Activated T-helper 1 cell treated with anti-CD3 and anti-CD28 coated beads, Interleukin-12 subunit alpha, Interleukin-12 subunit beta, Interleukin-2, Interleukin-4 antibody, amounts not matched to agents 30 ng/mL and 10 ng/mL and 1 ng/mL, durations not matched to agents 14 hours and 24 hours and 36 hours (primary cell): ENCODE results near the gene TOMM6. TPM values are rescaled to one million over a fixed set of nuclear protein-coding genes. Genes with fewer than 3 reads are reported as not detected.
A peak's percentile ranks its signal among the peaks of the same experiment; 100 is the strongest.

ENCODE experiments used
- DNase-seq: peaks from one replicate; pipeline ENCODE4 v3.0.0; 2021; ENCODE audit warnings: low spot score
- H3K27ac Mint-ChIP-seq: one replicate; pipeline ENCODE4 v1.8.0; 2021; ENCODE audit warnings: mild to moderate bottlenecking, mixed read lengths
- H3K27me3 Mint-ChIP-seq: one replicate; pipeline ENCODE4 v1.8.0; 2022; ENCODE audit warnings: mild to moderate bottlenecking, moderate library complexity, mixed read lengths; ENCODE audit not compliant: insufficient read depth
- H3K36me3 Mint-ChIP-seq: one replicate; pipeline ENCODE4 v1.8.0; 2021; ENCODE audit warnings: low read depth, mixed read lengths
- H3K4me1 Mint-ChIP-seq: one replicate; pipeline ENCODE4 v1.8.0; 2021; ENCODE audit warnings: low read depth, mixed read lengths
- H3K4me3 Mint-ChIP-seq: one replicate; pipeline ENCODE4 v1.8.0; 2021; ENCODE audit warnings: mild to moderate bottlenecking, moderate library complexity, mixed read lengths
- H3K9me3 Mint-ChIP-seq: one replicate; pipeline ENCODE4 v1.8.0; 2021; ENCODE audit warnings: mixed read lengths
- intact Hi-C: fragments of 100-400 bp; cut with micrococcal nuclease; formaldehyde crosslinking; loops from one replicate; pipeline ENCODE4 v1.15.1; 2024
- total RNA-seq: library from RNA; stranded (reverse); gene quantifications from 2 replicates; pipeline ENCODE4 v1.2.3, GENCODE V29; 2022

TOMM6 gene
- total RNA-seq, 1 donor from 2014 or later: 338 TPM

- no peak overlapping the region for H3K4me3 Mint-ChIP-seq
- H3K27ac Mint-ChIP-seq: no peak overlapping the region
- intact Hi-C loops: no loop called here
- H3K4me1 Mint-ChIP-seq: peaks cover 12% of the 10 kb centered on the region
- H3K27me3 Mint-ChIP-seq: no peaks in the 10 kb centered on the region
- DNase-seq: no peak
- H3K9me3 Mint-ChIP-seq: no peaks in the 10 kb centered on the region
- peaks cover 6% of the 10 kb centered on the region for H3K36me3 Mint-ChIP-seq
Measured at GRCh38 chr6:41770381-41771057, 17.0 kb upstream of the TOMM6 start.

- Mint-ChIP-seq H3K27ac (no peak overlapping the region), H3K36me3 (peaks cover 6% of the 10 kb centered on the region), H3K27me3 (no peaks in the 10 kb centered on the region), H3K4me3 (no peak overlapping the region), H3K9me3 (no peaks in the 10 kb centered on the region), H3K4me1 (peaks cover 12% of the 10 kb centered on the region)
- intact Hi-C loops: no loop called here
- no peak for DNase-seq
Measured at GRCh38 chr6:41771058-41771983, 16.2 kb upstream of the TOMM6 start.

GRCh38 chr6:41774841-41775240, 12.7 kb upstream of the TOMM6 start:
- no peaks in the 10 kb centered on the region for H3K9me3 Mint-ChIP-seq
- no peak overlapping the region for H3K4me3 Mint-ChIP-seq
- intact Hi-C loops: no loop called here
- H3K36me3 Mint-ChIP-seq: peaks cover 6% of the 10 kb centered on the region
- H3K27ac Mint-ChIP-seq: no peak overlapping the region
- no peaks in the 10 kb centered on the region for H3K27me3 Mint-ChIP-seq
- H3K4me1 Mint-ChIP-seq: peaks cover 12% of the 10 kb centered on the region
- DNase-seq: no peak

GRCh38 chr6:41775293-41775882, 12.1 kb upstream of the TOMM6 start:
- Mint-ChIP-seq H3K27me3 (no peaks in the 10 kb centered on the region), H3K4me1 (peaks cover 12% of the 10 kb centered on the region), H3K4me3 (no peak overlapping the region), H3K9me3 (no peaks in the 10 kb centered on the region), H3K36me3 (peaks cover 6% of the 10 kb centered on the region), H3K27ac (no peak overlapping the region)
- DNase-seq: no peak
- intact Hi-C loops: no loop called here

- H3K9me3 Mint-ChIP-seq: no peaks in the 10 kb centered on the region
- intact Hi-C loops: loop anchor here (2.0 kb wide), 1 partner anchor 95 kb away; no protein-coding TSS in a partner anchor
- H3K4me3 Mint-ChIP-seq: peak overlapping the region; percentile 94
- H3K36me3 Mint-ChIP-seq: peaks cover 6% of the 10 kb centered on the region
- H3K27me3 Mint-ChIP-seq: peaks cover 6% of the 10 kb centered on the region
- H3K27ac Mint-ChIP-seq: no peak overlapping the region
- H3K4me1 Mint-ChIP-seq: peaks cover 19% of the 10 kb centered on the region
- DNase-seq: no peak
Measured at GRCh38 chr6:41777551-41778285, 9.8 kb upstream of the TOMM6 start.

- Mint-ChIP-seq H3K4me3 (peak overlapping the region; percentile 94), H3K4me1 (peaks cover 19% of the 10 kb centered on the region), H3K9me3 (no peaks in the 10 kb centered on the region), H3K27me3 (peaks cover 10% of the 10 kb centered on the region), H3K27ac (peak overlapping the region; percentile 83), H3K36me3 (peaks cover 6% of the 10 kb centered on the region)
- DNase-seq: no peak
- intact Hi-C loops: loop anchor here (1.0 kb wide), 1 partner anchor 8 kb away; the partner anchor contains the start of gene TOMM6
Measured at GRCh38 chr6:41778895-41779294, 8.6 kb upstream of the TOMM6 start.

- Mint-ChIP-seq H3K4me1 (peaks cover 19% of the 10 kb centered on the region), H3K36me3 (peaks cover 2% of the 10 kb centered on the region), H3K27ac (peak overlapping the region; percentile 83), H3K27me3 (peaks cover 13% of the 10 kb centered on the region), H3K4me3 (peak overlapping the region; percentile 94), H3K9me3 (no peaks in the 10 kb centered on the region)
- intact Hi-C loops: loop anchor here (1.0 kb wide), 1 partner anchor 8 kb away; the partner anchor contains the start of gene TOMM6
- no peak for DNase-seq
Measured at GRCh38 chr6:41779336-41779735, 8.2 kb upstream of the TOMM6 start.

GRCh38 chr6:41779788-41780550, 7.5 kb upstream of the TOMM6 start, which contains the start of gene FRS3:
TSS of gene FRS3 (minus strand) at chr6:41779900. CDS start at chr6:41776987, 2,913 bp downstream.
- H3K27ac Mint-ChIP-seq: peak within 1 kb of the TSS; percentile 83
- H3K9me3 Mint-ChIP-seq: no peaks in the 10 kb centered on the region
- H3K27me3 Mint-ChIP-seq: peaks cover 14% of the 10 kb centered on the region

GRCh38 chr6:41780551-41781365, 6.7 kb upstream of the TOMM6 start, which contains the start of gene PRICKLE4:
TSS of gene PRICKLE4 (plus strand) at chr6:41780782. CDS start at chr6:41783474, 2,692 bp downstream.
- intact Hi-C loops: loop anchor here (1.0 kb wide), 8 partner anchors 45 to 434 kb away; partner anchors contain the start of genes BYSL, CCND3, MED20 and TAF8
- Mint-ChIP-seq H3K36me3 (no peaks in the 10 kb centered on the region), H3K9me3 (no peaks in the 10 kb centered on the region), H3K27me3 (peaks cover 14% of the 10 kb centered on the region), H3K27ac (peak within 1 kb of the TSS; percentile 63), H3K4me3 (peak within 1 kb of the TSS; percentile 81), H3K4me1 (peaks cover 19% of the 10 kb centered on the region)
- no peak for DNase-seq

More at GRCh38 chr6:41779788-41780550, 7.5 kb upstream of the TOMM6 start, which contains the start of gene FRS3:
- H3K4me3 Mint-ChIP-seq: peak within 1 kb of the TSS; percentile 94
- DNase-seq: peak; percentile 99
- peaks cover 19% of the 10 kb centered on the region for H3K4me1 Mint-ChIP-seq
- H3K36me3 Mint-ChIP-seq: no peaks in the 10 kb centered on the region
- intact Hi-C loops: loop anchor here (1.0 kb wide), 9 partner anchors 7 to 434 kb away; partner anchors contain the start of genes BYSL, CCND3, MED20 and TAF8

GRCh38 chr6:41781366-41781730, 6.1 kb upstream of the TOMM6 start:
- intact Hi-C loops: no loop called here
- Mint-ChIP-seq H3K4me1 (peaks cover 19% of the 10 kb centered on the region), H3K27ac (no peak overlapping the region), H3K9me3 (no peaks in the 10 kb centered on the region), H3K36me3 (no peaks in the 10 kb centered on the region), H3K4me3 (peak overlapping the region; percentile 55), H3K27me3 (peaks cover 15% of the 10 kb centered on the region)
- no peak for DNase-seq
